Suprapubic skin (tissue), 4 donors: ENCODE data around the gene CHRM4. TPM values are rescaled to one million over a fixed set of nuclear protein-coding genes. Genes with fewer than 3 reads are reported as not detected.

Experiments used
- DNase-seq, 2 donors: peaks; one replicate each; pipeline ENCODE4 v3.0.0-alpha.2; 2019; ENCODE audit warnings: low spot score in 2 of 2
- H3K27ac ChIP-seq: fragments of 200-600 bp; sonication (generic); one replicate; pipeline ENCODE4 v1.5.1; 2019
- H3K27me3 ChIP-seq: fragments of 200-600 bp; sonication (generic); one replicate; pipeline ENCODE4 v1.5.1; 2019
- H3K36me3 ChIP-seq: fragments of 200-600 bp; sonication (generic); one replicate; pipeline ENCODE4 v1.5.1; 2019
- H3K4me1 ChIP-seq: fragments of 200-600 bp; sonication (generic); one replicate; pipeline ENCODE4 v1.5.1; 2019
- H3K4me3 ChIP-seq: fragments of 200-600 bp; sonication (generic); one replicate; pipeline ENCODE4 v1.5.1; 2019; ENCODE audit warnings: mild to moderate bottlenecking
- H3K9me3 ChIP-seq: fragments of 200-600 bp; sonication (generic); one replicate; pipeline ENCODE4 v1.5.1; 2019
- CTCF ChIP-seq, 2 donors: fragments of 200-600 bp in 1 of 2; fragments of 450-650 bp in 1 of 2; sonication (generic) in 1 of 2; IDR thresholded peaks; one replicate each; pipeline ENCODE4 v1.5.1; 2016 to 2019; ENCODE audit warnings: antibody characterized with exemption in 2 of 2, mild to moderate bottlenecking in 1 of 2, moderate library complexity in 1 of 2
- EP300 ChIP-seq: sonication (generic); formaldehyde crosslinking; IDR thresholded peaks from one replicate; pipeline ENCODE4 v1.6.1; 2017; ENCODE audit warnings: antibody characterized with exemption
- POLR2A ChIP-seq, 2 donors: fragments of 450-650 bp; IDR thresholded peaks; one replicate each; pipeline ENCODE4 v1.6.1; 2017; ENCODE audit warnings: antibody characterized with exemption in 2 of 2, mild to moderate bottlenecking in 2 of 2, moderate library complexity in 2 of 2
- POLR2AphosphoS5 ChIP-seq, 3 donors: sonication (generic); formaldehyde crosslinking; IDR thresholded peaks; one replicate each; pipeline ENCODE4 v1.6.1; 2017; ENCODE audit warnings: antibody characterized with exemption in 3 of 3
- WGBS: methylation state at CpG from one replicate; pipeline ENCODE4 v1.1.5; 2018; 5-methylcytosine and 5-hydroxymethylcytosine counted together
- total RNA-seq, 4 donors: library from RNA; depleted of rRNA; stranded (reverse); fragments of >200 nt; gene quantifications; one replicate each; pipeline ENCODE4 v1.1.0, GENCODE V29; 2016

The CHRM4 gene
- total RNA-seq, 4 donors from 2014 or later = 0.80 to 3.0 (median 2.6) TPM

- peaks cover 60% of the 10 kb centered on the region for H3K27me3 ChIP-seq
- no peak overlapping the region for H3K27ac ChIP-seq
- no peaks in the 10 kb centered on the region for H3K36me3 ChIP-seq
- peaks cover 46% of the 10 kb centered on the region for H3K4me1 ChIP-seq
- H3K9me3 ChIP-seq = no peaks in the 10 kb centered on the region
- WGBS = 0% methylated on average over 16 of the region's 31 CpGs
- no peak for TF ChIP-seq EP300
- no peak for TF ChIP-seq CTCF (IDR thresholded peaks at IDR 0.05)
- no peak for TF ChIP-seq POLR2AphosphoS5 (IDR thresholded peaks at IDR 0.05)
- TF ChIP-seq POLR2A (IDR thresholded peaks at IDR 0.05) = no peak
- no peak for DNase-seq
- H3K4me3 ChIP-seq = peak overlapping the region; percentile 54
These were observed 394 bp downstream of the CHRM4 start for GRCh38 chr11:46391186-46391577.

DNA sequence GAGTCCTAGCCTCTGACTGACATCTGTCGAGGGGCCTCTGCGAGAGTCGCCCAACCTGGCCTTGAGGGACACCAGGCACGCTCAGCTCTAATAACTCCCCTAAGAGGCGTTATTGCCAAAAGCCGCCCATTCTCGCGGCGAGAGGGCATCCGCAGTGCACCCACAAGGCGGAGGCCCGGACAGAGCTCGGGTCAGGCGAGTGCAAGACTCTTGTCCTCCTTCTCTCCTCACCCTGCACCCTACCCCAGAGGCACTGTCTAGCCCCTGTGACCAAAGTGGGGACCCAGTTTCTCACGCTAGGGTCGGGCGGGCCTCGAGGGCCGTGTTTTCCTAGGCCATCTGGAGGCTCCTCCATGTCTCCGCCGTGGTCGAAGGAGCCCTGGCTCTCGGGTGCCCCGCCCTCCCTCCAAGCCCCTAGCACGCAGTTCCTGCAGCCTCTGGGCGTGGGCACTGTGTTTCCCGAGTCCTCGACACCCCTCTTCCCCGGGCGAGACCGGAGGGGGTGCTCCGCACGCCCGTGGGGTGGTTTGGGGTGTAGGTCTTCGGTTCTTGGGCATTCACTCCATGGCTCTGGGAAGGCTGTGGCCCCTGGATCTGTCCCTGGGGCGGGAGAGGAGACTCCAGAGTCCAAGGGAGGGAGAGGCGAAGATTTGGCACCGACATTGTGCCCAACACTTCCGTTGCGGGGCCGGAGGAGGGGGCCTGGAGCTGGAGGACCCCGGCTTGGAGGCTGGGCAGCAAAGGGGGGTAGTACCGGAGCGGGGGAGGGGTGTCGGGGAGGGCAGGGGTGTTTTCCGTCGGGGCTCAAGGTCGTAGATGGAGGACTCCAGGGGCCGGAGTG lies 1.0 kb downstream of the CHRM4 start:
- Histone ChIP-seq H3K27ac (no peak overlapping the region), H3K4me3 (peak overlapping the region; percentile 53), H3K4me1 (peaks cover 46% of the 10 kb centered on the region), H3K27me3 (peaks cover 60% of the 10 kb centered on the region), H3K36me3 (no peaks in the 10 kb centered on the region), H3K9me3 (no peaks in the 10 kb centered on the region)
- no peak for DNase-seq
- TF ChIP-seq CTCF (IDR thresholded peaks at IDR 0.05) = no peak
- no peak for TF ChIP-seq POLR2A (IDR thresholded peaks at IDR 0.05)
- TF ChIP-seq POLR2AphosphoS5 (IDR thresholded peaks at IDR 0.05) = no peak
- TF ChIP-seq EP300 = no peak
- WGBS = 5% methylated on average over 18 of the region's 49 CpGs

DNA sequence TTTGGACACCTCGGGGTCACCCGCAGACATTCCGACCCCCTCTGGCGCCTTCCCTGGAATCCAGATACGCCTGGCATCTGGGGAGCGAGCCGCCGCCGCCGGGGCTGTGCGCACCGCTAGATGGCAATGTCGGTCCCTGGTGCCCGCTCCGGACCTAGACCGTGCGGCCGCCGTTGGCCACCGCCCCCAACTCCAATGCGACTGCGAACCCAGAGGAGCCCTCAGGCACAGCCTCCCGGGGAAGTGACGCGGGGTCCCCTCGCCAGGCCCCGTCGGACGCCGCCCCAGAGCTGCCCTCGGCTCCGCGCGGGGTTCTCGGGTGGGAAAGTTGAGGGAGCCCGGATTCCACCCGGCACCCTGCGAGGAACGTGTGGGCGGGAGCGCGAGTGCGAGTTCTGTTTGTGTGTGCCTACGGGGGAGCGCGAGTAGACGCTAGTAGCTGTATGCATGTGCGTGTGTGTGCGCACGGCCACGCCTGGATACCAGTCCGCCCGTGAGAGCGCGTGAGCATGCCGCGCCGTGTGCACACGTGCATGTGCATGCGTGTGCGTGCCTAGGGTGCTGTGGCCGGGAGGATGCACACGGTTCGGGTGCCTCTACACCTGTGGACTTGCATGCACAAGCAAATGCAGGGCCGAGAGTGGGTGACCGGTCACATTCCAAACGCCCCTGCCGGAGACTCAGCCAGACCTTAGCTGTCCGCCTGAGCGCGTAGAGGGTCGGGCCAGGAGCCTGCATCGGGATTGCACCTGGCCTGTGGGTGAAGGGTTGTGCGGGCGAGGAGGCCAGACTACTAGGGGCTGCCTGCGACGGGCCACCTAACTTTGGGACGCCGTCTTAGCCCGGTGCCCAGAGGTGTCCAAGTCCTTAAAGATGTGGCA lies 1.9 kb downstream of the CHRM4 start:
- 0% methylated on average over 15 of the region's 80 CpGs for WGBS
- no peaks in the 10 kb centered on the region for H3K36me3 ChIP-seq
- peak in 1 of 2 donors; percentile 74 for DNase-seq
- H3K27me3 ChIP-seq = peaks cover 60% of the 10 kb centered on the region
- TF ChIP-seq CTCF (IDR thresholded peaks at IDR 0.05) = peak; percentile 45 to 86
- no peak for TF ChIP-seq POLR2A (IDR thresholded peaks at IDR 0.05)
- TF ChIP-seq POLR2AphosphoS5 (IDR thresholded peaks at IDR 0.05) = no peak
- TF ChIP-seq EP300 = no peak
- H3K4me1 ChIP-seq = peaks cover 46% of the 10 kb centered on the region
- H3K9me3 ChIP-seq = no peaks in the 10 kb centered on the region
- H3K27ac ChIP-seq = no peak overlapping the region
- H3K4me3 ChIP-seq = peak overlapping the region; percentile 53

- Histone ChIP-seq H3K36me3 (no peaks in the 10 kb centered on the region), H3K4me3 (peak overlapping the region; percentile 53), H3K27me3 (peaks cover 60% of the 10 kb centered on the region), H3K9me3 (no peaks in the 10 kb centered on the region), H3K27ac (no peak overlapping the region), H3K4me1 (peaks cover 46% of the 10 kb centered on the region)
- 16% methylated on average over 13 of the region's 21 CpGs for WGBS
- DNase-seq = no peak
- TF ChIP-seq CTCF (IDR thresholded peaks at IDR 0.05) (no peak), EP300 (no peak), POLR2A (IDR thresholded peaks at IDR 0.05) (no peak), POLR2AphosphoS5 (IDR thresholded peaks at IDR 0.05) (no peak)
These were observed 2.7 kb downstream of the CHRM4 start for GRCh38 chr11:46388619-46389449.
